Measurements from ENCODE around the gene NIBAN1. TPM values are rescaled to one million over a fixed set of nuclear protein-coding genes. Genes with fewer than 3 reads are reported as not detected.

Gene NIBAN1
- 4.5 and 7.0 TPM in 2 replicates for total RNA-seq

GRCh38 chr1:184974056-184974836 lies at the start of gene NIBAN1:
Gene NIBAN1, minus strand, starts transcription at chr1:184974508. Its CDS starts 152 bp downstream, at chr1:184974356.

Other genes starting within 250 kb of the NIBAN1 start
- gene EDEM3, start 219.7 kb downstream of the NIBAN1 start, total RNA-seq, result 58.5 and 68.5 TPM in 2 replicates
- 24.4 and 26.3 TPM in 2 replicates for gene RNF2, start 71.0 kb upstream of the NIBAN1 start, total RNA-seq
- gene TRMT1L, start 182.4 kb upstream of the NIBAN1 start, total RNA-seq, result 15.3 and 22.6 TPM in 2 replicates
- 2.9 and 6.1 TPM in 2 replicates for gene SWT1, start 182.7 kb upstream of the NIBAN1 start, total RNA-seq

All from epithelial cell of umbilical artery (primary cell).